HS-27A (cell line): ENCODE data around the gene FAM133A.

ENCODE experiments used
- DNase-seq: peaks from one replicate; pipeline ENCODE4 v3.0.0-alpha.2; 2012; ENCODE audit warnings: low read depth, missing footprints

FAM133A gene

DNA sequence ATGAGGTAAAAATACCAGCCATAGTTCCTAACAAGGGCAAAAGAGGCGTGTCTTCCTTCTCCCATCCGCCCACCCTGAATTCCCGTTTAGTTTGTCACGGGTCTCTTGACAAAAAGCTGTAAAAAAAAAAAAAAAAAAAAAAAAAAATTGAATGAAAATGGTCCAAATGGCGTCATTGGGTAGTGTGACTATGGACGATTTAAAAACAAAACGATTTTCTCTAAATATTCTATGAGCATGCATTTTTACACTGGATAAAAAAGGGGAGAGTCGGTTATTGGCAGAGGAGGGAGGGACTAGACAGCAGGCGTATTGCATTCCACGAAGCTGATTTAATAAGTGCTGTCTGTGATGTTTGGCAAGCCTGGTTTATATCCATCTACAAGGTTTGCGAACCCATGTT, at the start of gene FAM133A:
FAM133A (plus strand) TSS at position 338 of the 403 bp plus-strand sequence. CDS start 35,214 bp downstream, outside the sequence.
- no peak for DNase-seq

DNA sequence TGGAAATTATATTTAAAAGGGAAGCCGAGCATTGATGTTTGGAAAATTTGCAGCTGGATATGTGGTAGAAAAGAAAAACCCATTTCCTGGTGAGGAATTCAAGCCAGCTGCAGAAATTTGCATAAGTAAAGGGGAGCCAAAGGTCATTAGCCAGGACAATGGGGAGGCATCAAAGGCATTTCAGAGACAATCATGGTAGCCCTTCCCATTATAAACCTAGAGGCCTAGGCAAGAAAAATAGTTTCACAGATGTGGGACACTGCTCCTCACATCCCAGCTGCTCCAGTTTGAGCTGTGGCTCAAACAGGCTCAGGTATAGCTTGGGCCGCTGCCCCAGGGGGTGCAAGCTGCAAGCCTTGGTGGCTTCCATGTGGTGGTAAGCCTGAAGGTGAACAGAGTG, 36.4 kb upstream of the FAM133A start:
- DNase-seq = no peak

DNA sequence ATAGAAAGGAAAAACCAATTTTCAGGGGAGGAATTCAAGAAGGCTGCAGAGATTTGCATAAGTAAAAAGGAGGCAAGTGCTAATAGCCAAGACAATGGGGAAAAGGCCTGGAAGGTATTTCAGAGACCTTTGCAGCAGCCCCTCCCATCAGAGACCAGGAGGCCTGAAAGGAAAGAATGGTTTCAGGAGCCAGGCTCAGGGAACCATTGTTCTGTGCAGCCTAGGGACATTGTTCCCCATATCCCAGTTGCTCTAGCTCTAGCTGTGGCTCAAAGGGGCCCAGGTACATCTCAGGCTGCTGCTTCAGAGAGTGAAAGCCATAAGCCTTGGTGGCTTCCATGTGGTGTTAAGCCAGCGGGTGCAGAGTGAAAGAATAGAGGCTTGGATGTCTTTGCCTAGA, 24.6 kb upstream of the FAM133A start:
- no peak for DNase-seq

DNA sequence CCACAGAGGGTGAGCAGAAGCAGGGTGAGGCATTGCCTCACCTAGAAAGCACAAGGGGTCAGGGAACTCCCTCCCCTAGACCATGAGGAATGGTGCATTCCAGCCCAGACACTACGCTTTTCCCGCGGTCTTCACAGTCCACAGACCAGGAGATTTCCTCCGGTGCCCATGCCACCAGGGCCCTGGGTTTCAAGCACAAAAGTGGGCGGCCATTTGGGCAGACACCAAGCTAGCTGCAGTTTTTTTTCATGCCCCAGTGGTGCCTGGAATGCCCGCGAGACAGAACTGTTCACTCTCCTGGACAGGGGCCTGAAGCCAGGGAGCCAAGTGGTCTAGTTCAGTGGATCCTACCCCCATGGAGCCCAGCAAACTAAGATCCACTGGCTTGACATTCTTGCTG, 13.4 kb upstream of the FAM133A start:
- no peak for DNase-seq

DNA sequence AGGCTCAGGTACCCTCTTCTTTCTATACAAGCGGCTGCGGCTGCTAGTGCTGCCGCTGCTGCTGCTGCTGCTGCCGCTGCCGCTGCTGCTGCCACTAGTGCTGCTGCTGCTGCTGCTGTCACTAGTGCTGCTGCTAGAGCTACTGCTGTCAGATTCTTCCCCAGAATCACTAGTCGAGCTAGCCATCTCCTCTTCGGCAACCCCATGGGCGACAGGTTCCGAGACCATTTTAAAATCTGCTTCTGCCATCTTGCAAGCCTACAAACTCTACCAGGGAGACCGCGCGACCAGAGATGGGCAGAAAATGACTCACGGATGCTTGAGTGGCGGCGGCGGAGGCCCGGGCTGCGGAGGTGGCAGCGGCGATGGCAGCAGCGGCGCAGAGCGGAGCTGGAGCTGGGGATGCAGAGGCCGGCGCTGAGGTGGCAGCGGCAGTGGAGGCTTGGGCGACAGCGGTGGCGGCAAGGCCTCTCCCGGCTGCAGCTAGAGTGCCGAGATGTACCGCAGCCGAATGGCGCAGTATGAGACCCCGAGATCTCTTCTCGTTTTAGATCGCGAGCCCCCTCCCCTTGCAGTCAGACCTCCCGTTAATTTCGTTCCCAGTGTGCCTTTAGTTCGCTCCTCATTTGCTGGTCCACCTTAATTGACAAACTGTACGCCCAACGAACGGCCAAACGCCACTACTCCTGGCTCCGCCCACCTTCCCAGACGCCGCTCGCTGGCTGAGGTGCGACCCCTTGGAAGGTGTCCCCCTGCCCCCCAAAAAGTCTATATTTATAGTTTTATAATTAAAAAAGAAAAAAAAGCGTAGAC, 744 bp upstream of the FAM133A start, which contains the start of gene NAP1L3:
NAP1L3 (minus strand) TSS at position 523 of the 813 bp plus-strand sequence; CDS start at position 249, 274 bp downstream.
- DNase-seq = no peak

DNA sequence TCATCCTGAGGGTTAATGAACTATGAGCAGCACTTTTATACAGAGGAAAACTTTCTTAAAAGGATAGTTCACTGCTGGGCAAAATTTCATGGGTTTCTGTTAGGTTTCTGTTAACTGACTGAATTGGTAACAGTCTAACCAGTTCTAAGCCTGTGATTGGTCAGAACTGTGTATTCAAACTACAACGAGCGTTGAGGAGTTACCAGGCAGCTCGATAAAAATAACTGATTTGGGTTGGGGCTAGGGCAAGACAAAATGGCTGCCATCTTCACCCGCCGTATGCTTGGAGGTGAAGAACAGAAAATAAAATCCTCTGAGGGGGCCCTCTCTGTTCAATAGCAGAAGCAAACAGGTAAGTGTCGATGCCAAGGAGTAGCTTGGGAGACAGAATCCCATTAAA, 22.0 kb downstream of the FAM133A start:
- DNase-seq = no peak

DNA sequence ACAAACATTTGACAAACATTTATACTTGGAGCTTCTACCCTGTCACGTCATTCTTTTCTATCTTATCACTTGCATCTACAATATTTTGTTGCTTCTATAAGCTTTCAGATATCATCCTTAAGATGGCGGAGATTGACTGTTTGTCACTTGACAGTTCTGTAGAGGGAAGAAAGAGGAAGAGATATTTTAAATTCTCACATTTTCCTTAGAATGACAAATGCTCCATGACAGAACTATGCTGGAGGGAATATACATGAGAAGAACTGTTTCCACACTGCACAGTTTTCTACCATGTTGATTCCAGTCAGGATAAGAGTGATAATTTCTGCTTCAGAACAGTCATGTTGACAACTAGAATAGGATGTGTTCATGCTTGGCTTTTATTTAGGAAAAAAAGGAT, 29.7 kb downstream of the FAM133A start:
- no peak for DNase-seq

DNA sequence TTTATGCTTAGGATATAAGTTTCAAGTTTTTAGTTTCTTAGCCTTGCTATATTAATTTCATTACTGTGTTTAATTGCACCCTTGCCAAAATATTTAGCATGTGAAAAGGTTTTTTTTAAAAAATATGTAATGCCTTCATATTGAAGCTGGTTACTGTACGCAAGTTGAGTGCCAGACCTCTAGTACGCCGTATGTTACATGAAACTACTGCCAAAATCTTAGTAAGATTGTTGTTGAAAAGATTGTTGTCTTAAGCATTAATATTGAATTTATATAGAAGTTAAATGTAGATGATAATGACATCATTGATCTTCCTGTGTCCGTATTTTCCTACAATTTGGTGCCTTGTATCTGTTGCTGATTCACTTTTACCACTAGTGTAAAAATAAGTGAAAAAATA, 37.1 kb downstream of the FAM133A start:
- DNase-seq = no peak

DNA sequence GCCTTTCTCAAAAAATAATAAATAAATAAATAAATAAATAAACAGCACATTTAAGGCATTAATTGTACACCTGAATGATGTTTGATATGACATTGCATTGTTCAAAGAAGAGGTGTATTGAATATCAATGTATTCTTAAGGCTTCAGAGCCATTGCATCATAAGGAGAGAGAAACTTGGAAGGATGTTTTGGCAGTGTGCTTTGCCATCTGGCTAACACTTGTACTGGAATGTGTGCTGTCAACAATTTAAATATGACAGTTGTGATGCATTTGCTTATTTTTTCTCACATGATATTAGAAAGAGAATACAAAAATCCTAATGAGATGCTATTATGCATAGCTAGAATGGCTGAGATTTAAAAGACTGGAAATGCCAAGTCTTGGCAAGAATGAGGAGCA, 67.8 kb downstream of the FAM133A start:
- DNase-seq = no peak

DNA sequence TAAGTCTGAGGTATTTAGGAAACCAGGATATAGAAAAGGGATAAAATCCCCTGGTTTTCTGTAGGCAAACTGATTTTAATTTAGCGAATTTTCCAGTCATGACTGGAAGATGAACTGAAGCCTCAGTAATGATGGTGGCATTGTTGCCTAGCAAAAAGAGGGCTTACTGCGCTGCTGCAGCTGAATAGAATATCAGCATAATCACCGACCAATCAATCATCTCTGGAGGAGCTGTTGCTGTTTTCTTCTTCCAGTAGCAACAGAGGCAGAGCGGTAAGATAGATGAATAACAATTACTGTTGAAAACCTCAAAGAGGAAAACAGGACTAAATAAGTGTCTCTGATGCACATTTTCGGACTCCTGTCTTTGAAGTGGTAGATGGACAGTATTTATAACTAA, 86.2 kb downstream of the FAM133A start:
- DNase-seq = no peak
